Thyroid gland (tissue), 4 donors: ENCODE measurements around the gene DIP2B.

Experiments used
- POLR2A ChIP-seq, 2 donors: fragments of 450-650 bp; IDR thresholded peaks; one replicate each; pipeline ENCODE4 v1.6.1; 2017; ENCODE audit warnings: antibody characterized with exemption in 2 of 2, mild to moderate bottlenecking in 2 of 2, moderate library complexity in 1 of 2
- TF ChIP-seq, protein P1 (sequence below), 6 experiments: fragments of 200-600 bp in 3 of 6; fragments of 450-650 bp in 3 of 6; sonication (generic) in 3 of 6; IDR thresholded peaks; one replicate each; pipeline ENCODE4 v1.5.1; 2016 to 2019; ENCODE audit warnings: antibody characterized with exemption in 6 of 6, mild to moderate bottlenecking in 2 of 6, inconsistent platforms in 1 of 6, moderate library complexity in 1 of 6

DNA sequence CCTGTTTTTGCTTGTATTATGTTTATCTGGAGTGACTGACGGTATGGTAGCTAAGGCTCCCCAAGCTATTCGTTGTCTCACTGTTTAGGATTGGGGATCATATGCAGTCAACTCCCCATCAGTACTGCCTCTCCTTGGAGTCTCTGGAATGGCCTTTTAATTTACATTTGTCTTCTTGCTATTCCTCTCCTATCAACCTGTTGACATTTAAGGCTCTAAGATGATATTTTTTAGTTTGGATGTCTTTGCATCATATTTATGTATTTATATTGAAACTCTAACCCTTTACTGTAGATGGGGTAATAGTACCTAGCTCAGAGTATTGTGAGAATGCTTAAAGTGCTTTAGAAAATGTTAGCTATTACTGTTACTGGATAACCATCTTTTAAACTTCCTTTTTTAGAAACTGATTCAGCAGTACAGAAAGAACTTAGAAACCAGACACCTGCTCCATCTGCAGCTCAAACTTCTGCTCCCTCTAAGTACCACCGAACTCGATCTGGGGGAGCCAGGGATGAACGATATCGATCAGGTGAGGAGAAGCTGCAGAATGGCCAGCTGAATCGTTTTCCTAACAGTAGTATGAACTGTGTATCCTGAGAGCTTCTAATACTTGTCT, 135.6 kb downstream of the DIP2B start:
- TF ChIP-seq, protein P1, sequence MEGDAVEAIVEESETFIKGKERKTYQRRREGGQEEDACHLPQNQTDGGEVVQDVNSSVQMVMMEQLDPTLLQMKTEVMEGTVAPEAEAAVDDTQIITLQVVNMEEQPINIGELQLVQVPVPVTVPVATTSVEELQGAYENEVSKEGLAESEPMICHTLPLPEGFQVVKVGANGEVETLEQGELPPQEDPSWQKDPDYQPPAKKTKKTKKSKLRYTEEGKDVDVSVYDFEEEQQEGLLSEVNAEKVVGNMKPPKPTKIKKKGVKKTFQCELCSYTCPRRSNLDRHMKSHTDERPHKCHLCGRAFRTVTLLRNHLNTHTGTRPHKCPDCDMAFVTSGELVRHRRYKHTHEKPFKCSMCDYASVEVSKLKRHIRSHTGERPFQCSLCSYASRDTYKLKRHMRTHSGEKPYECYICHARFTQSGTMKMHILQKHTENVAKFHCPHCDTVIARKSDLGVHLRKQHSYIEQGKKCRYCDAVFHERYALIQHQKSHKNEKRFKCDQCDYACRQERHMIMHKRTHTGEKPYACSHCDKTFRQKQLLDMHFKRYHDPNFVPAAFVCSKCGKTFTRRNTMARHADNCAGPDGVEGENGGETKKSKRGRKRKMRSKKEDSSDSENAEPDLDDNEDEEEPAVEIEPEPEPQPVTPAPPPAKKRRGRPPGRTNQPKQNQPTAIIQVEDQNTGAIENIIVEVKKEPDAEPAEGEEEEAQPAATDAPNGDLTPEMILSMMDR (IDR thresholded peaks at IDR 0.05), result no peak
- TF ChIP-seq POLR2A (IDR thresholded peaks at IDR 0.05), result no peak
